ENCODE data around the gene LGI4.
"Not testable (repeated sequence)": the region's sequence is repeated elsewhere in the genome, so short reads cannot be mapped to it uniquely, and the experiment has no call there.

Gene LGI4

DNA sequence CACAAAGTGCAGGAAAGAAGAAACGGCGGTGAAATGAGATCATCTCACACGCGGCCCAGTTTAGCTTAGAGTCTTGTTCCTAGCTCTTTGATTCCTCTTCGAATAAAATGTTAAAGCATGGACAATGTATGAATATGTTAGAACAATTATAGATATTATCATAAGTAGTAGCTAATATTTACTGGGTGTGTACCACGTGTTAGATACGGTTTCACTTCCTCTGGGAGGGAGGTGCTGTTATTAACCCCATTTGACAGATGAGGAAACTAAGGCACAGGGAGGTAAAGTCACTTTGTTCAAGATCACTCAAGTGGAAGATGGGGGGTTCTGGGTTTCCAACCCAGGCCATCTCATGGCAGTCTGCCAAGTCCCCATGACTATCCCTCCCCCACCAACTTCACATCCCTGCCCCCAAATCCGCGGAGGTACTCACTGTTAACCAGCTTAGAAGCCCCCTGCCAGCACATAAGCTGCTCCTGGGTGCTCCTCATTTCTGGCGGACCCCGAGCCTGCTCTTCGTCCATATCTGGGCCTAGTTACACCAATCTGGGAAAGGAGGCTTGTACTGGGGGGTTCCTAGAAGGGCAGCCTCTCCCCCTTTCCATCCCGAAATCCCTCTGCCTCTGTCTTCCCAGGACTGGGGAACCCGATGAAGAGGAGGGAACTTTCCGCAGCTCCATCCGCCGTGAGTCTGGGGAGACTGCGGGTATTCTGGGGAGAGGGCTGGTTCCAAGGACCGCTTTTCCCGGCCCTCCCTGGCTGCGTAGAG is 7.2 kb upstream of the LGI4 start:
- no peak for DNase-seq (ENCODE audit: low read depth, low spot score)

GRCh38 chr19:35140962-35141836 is 6.3 kb upstream of the LGI4 start:
- DNase-seq (ENCODE audit: low read depth, low spot score) = peak; percentile 91

- DNase-seq (ENCODE audit: low read depth, low spot score) = no peak
These were observed 5.5 kb upstream of the LGI4 start for GRCh38 chr19:35140207-35140961.

- no peak for DNase-seq (ENCODE audit: low read depth, low spot score)
These were observed 3.5 kb upstream of the LGI4 start, which contains the start of gene FXYD1 for GRCh38 chr19:35138305-35138892. Gene FXYD1, plus strand, starts transcription at chr19:35138824. Its CDS starts 1,256 bp downstream, at chr19:35140080.

- DNase-seq (ENCODE audit: low read depth, low spot score) = no peak
These were observed 2.3 kb upstream of the LGI4 start for GRCh38 chr19:35136977-35137702.

DNA sequence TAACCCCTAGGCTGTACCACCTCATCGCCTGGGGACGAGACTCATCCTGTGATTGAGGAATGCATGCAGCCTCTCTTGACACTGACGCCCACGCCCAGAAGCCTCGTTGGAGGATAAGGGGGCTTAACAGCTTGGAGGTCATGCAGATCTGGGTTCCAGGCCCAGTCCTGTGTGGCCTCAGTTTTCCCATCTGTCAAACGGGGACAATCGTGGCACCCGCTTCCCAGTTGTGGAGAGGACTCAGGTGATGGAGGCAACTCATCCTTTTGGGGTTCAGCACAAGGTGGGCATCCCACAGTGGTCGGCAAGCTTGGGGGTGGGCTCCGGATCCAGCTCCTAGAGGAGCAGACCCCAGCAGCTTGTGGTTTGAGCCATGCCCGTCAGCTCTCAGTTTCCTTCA is 1.4 kb upstream of the LGI4 start:
- DNase-seq (ENCODE audit: low read depth, low spot score) = no peak

DNA sequence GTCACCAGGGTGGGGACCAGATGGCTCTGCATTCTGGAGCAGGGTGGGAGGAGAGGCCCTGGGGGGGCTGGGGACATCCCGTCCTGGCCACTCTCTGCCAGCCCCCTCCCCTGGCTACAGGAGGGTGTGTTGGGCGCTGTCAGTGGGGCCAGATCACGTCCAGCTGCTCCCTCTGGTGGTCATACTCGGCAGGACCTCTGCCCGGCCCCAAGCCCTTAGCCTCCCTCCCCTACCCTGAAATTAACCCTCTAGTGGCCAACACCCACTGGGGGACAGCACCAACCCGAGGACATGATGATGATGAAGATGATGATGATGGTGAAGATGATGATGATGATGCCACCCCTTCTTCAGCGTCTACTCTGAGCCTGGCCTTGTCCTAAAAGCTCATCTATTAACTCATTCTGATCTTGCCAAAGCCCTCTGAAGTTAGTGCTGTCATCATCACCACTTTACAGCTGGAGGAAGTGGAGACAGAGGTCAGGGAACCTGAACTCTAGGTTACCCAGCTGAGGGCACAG is 590 bp upstream of the LGI4 start:
- DNase-seq (ENCODE audit: low read depth, low spot score) = no peak

GRCh38 chr19:35133826-35134225 is 1.0 kb downstream of the LGI4 start:
- no peak for DNase-seq (ENCODE audit: low read depth, low spot score)

- DNase-seq (ENCODE audit: low read depth, low spot score) = no peak
These were observed 2.6 kb downstream of the LGI4 start for GRCh38 chr19:35132254-35132653.

DNA sequence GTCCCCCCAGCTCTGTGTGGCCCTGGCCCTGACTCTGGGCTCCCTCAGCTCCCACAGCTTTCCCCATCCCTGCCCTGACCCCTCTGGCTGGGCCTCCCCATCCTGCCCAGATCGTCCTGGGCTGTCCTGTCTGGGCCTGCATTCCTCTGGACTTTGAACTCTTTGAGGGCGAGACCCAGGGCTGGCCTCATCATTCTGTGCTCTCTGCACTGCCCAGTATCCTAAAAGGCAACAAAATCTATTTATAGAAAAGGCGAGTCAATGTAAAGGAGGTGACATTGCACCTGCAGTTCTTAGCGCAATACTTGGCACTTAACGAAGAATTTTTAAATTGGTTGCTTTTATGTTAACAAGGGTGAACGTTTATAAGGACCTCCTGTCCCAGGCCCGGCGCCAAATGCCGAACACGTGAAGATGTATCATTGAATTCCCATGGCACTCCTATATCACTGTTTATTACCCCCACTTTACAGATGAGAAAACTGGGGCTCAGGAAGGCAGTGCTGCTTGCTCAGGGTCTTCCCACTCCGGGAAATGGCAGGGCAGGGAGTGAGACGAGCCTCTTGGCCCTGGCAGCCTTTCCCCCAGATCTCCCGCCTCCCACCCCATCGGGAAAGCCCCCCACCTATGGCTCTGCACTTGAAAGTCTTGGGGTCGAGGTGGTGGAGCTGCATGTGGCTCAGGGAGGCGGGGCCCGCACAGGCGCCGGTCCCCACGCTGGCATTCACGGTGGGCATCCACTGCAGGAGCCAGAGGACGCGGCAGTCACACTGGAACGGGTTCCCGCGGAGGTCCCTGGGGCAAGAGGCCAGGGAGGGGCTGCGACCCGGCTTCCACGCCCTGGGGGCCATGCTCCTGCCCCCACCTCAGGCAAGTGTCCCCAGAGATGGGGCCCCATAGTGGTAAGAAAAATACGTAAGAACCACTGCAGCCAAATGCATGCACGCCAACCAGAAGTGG is 3.8 kb downstream of the LGI4 start:
- no peak for DNase-seq (ENCODE audit: low read depth, low spot score)

GRCh38 chr19:35129724-35130274 is 5.1 kb downstream of the LGI4 start:
- not testable (repeated sequence) for DNase-seq (ENCODE audit: low read depth, low spot score)

DNA sequence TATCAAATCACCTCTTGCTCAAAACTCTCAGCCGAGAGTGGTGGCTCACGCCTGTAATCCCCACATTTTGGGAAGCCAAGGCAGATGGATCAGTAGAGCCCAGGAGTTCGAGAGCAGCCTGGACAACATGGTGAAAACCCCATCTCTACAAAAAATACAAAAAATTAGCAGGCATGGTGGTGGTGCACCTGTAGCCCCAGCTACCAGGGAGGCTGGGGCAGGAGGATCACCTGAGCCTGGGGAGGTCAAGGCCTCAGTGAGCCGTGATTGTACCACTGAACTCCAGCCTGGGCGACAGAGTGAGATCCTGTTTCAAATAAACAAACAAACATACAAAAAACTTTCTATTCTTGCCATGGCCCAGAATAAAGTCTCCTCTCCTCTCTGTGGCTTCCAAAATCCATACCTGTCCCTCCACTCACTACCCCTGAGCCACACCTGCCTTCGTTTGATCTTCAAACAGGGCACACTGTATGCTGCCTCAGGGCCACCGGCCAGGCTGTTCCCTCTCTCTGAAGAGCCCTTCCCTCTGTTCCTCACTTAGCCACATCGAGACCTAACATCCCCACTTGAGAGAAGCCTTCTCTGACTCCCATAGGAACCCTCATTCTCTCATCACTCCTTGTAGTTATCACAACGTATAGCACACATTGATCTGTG is 6.3 kb downstream of the LGI4 start:
- DNase-seq (ENCODE audit: low read depth, low spot score) = no peak

DNA sequence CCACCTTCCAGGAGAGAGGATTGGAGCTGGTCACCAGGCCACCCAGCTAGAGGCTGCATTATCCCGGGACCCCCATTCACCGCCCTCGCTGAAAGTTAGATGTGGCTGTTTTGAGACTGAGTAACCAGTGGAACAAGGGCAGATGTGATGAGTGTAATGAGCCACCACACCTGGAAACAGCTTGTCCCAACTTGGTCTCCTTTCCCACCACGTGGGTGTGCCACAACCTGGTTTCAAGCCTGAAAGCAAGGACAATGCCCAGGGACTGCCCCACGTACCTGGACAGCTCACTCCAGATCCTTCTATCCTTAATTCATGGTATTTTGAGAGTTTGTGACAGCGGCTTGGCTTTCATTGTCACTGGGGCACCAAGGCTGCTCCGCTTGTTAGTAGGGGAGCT is 7.0 kb downstream of the LGI4 start:
- DNase-seq (ENCODE audit: low read depth, low spot score) = no peak

- DNase-seq (ENCODE audit: low read depth, low spot score) = no peak
These were observed 8.3 kb downstream of the LGI4 start for GRCh38 chr19:35126624-35126959.

- DNase-seq (ENCODE audit: low read depth, low spot score) = no peak
These were observed 8.9 kb downstream of the LGI4 start for GRCh38 chr19:35125749-35126623.

DNA sequence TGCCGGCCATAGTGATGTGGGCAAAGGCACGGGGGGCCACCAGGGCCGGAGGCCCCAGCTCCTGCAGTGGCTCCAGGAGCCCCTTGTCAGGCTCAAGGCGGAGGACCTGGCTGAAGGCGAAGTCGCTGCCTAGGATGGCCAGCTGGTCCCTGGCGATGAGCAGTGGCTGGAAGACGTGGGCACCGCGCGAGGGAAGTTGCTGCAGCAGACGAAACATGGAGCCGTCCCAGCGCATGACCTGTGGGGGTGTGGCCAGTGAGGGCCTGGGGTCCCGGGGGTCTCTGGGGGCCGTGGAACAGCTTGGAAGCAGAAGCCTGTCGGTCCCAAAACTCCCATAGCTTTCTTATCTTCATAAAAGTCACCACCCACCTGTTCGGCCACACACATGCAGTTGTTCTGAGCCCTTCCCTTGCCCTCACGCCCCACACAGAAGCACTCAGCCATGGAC is 9.6 kb downstream of the LGI4 start:
- no peak for DNase-seq (ENCODE audit: low read depth, low spot score)
